ENCODE measurements around the gene EPB41L5. TPM values are rescaled to one million over a fixed set of nuclear protein-coding genes. Genes with fewer than 3 reads are reported as not detected.
"Not testable (repeated sequence)": the region's sequence is repeated elsewhere in the genome, so short reads cannot be mapped to it uniquely, and the experiment has no call there.

Gene EPB41L5
- total RNA-seq, 1 donor from 2014 or later = 78.0 TPM

DNA sequence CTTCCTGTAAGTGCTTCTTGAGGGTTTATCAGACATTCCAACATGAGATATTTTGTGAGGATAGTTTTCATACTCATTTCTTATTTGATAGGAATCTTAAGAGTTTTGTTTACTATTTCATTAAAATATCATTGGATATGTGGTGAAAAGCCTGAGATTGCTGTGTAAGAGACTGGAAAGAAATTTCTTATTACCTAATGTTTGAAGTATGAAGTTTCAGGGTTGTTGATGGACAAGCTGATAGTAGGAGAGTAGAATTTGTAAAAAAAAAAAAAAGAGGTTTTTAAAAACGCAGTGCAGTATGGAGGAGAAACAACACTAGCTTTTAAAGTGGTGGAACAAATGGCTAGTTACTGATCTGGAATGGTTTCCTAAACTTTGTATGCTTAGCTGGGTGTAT is 7.7 kb downstream of the EPB41L5 start:
- Mint-ChIP-seq H3K27ac (ENCODE audit: unreplicated experiment) (no peak overlapping the region), H3K4me3 (ENCODE audit: unreplicated experiment) (no peak overlapping the region), H3K27me3 (ENCODE audit: unreplicated experiment) (no peaks in the 10 kb centered on the region), H3K4me1 (ENCODE audit: unreplicated experiment) (peaks cover 6% of the 10 kb centered on the region), H3K36me3 (ENCODE audit: low read depth, unreplicated experiment) (peaks cover 41% of the 10 kb centered on the region), H3K9me3 (ENCODE audit: unreplicated experiment) (no peaks in the 10 kb centered on the region)
- DNase-seq (ENCODE audit: low spot score) = no peak
- TF ChIP-seq CTCF (IDR thresholded peaks at IDR 0.05; ENCODE audit: unreplicated experiment) = no peak

DNA sequence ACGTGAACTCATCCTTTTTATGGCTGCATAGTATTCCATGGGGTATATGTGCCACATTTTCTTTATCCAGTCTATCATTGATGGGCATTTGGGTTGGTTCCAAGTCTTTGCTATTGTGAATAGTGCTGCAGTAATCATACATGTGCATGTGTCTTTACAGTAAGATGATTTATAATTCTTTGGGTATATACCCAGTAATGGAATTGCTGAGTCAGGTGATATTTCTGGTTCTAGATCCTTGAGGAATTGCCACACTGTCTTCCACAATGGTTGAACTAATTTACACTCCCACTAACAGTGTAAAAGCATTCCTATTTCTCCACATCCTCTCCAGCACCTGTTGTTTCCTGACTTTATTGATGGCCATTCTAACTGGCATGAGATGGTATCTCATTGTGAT is 9.6 kb downstream of the EPB41L5 start:
- peaks cover 48% of the 10 kb centered on the region for H3K36me3 Mint-ChIP-seq (ENCODE audit: low read depth, unreplicated experiment)
- not testable (repeated sequence) for DNase-seq (ENCODE audit: low spot score); H3K4me3 Mint-ChIP-seq (ENCODE audit: unreplicated experiment); H3K27me3 Mint-ChIP-seq (ENCODE audit: unreplicated experiment); H3K27ac Mint-ChIP-seq (ENCODE audit: unreplicated experiment); H3K4me1 Mint-ChIP-seq (ENCODE audit: unreplicated experiment); H3K9me3 Mint-ChIP-seq (ENCODE audit: unreplicated experiment)

DNA sequence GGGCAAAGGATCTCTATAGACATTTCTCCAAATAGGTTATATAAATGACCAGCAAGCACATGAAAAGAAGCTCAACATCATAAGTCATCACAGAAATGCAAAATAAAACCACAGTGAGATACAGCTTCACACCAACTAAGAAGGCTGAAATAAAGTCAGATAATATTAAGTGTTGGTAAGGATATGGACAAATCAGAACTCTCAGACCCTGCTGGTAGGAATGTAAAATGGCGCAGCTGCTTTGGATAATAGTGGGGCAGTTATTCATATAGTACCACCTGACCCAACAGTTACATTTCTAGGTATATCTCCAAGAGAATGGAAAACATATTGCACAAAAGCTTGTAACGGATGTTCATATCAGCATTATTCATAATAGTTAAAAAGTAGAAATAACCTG is 14.0 kb downstream of the EPB41L5 start:
- H3K27me3 Mint-ChIP-seq (ENCODE audit: unreplicated experiment) = peaks cover 1% of the 10 kb centered on the region
- no peak overlapping the region for H3K4me3 Mint-ChIP-seq (ENCODE audit: unreplicated experiment)
- no peak overlapping the region for H3K27ac Mint-ChIP-seq (ENCODE audit: unreplicated experiment)
- DNase-seq (ENCODE audit: low spot score) = no peak
- TF ChIP-seq CTCF (IDR thresholded peaks at IDR 0.05; ENCODE audit: unreplicated experiment) = peak; percentile 57
- H3K36me3 Mint-ChIP-seq (ENCODE audit: low read depth, unreplicated experiment) = peaks cover 47% of the 10 kb centered on the region
- no peaks in the 10 kb centered on the region for H3K9me3 Mint-ChIP-seq (ENCODE audit: unreplicated experiment)
- H3K4me1 Mint-ChIP-seq (ENCODE audit: unreplicated experiment) = no peaks in the 10 kb centered on the region

DNA sequence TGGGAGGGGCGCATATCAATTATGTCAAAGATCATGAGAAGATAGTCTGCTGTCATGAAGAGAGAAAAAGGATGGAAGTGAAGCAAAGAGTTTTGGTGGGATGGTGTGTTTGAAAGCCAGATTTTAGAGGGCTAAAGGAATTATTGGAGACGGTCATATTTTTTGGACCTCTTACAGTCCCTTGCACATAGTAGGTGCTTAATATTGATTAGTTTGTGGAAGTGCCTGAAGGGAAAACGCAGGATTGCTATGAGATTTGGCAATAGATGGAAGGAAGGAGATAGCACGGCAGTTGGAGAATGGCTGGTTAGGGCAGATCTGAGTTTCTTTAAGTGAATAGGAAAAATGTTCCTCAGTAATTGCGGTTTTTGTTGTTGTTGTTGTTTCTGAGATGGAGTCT is 15.9 kb downstream of the EPB41L5 start:
- peak overlapping the region; percentile 7 for H3K27ac Mint-ChIP-seq (ENCODE audit: unreplicated experiment)

DNA sequence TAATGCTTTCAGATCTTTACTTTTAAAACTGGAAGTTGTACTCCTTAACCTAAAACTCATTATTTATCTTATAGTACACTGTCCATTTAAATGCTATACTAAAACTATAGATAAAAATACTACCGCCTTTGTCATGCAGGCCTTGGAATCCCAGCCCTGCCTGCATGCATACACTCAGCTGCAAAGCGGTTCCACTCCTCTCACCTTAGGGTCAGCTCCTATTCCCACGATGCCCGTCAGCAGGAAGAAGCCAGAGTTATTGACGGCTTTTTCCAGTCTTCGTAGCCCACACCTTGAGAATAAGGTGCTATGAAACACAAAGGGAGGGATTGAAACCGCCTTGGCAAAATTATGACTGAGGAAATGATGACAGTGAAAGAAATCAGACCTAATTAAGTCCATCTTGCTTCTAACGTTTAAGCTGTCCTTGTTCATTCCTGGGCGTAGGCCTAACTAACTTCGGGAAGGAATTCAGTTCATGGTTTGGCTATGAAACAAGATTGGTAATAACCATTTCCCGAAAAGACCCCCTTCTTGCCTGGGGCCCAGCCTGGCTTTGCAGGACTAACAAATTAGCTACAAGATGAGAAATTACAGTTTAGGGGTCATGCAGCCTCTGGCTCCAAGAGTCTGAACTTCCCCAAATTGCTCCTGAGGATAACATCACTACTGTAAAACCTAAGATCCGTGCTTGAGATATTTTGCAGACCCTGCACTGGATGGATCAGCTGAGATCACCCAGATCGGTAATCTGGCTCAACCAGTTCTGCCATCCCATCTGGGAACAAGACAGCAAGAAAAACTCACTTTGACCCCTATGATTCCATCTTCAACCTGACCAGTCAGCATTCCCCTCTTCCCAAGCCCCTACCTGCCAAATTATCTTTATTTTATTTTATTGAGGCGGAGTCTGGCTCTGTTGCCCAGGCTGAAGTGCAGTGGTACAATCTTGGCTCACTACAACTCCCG is 17.1 kb downstream of the EPB41L5 start:
- Mint-ChIP-seq H3K36me3 (ENCODE audit: low read depth, unreplicated experiment) (peaks cover 21% of the 10 kb centered on the region), H3K9me3 (ENCODE audit: unreplicated experiment) (no peaks in the 10 kb centered on the region), H3K27me3 (ENCODE audit: unreplicated experiment) (peaks cover 1% of the 10 kb centered on the region), H3K4me1 (ENCODE audit: unreplicated experiment) (no peaks in the 10 kb centered on the region), H3K4me3 (ENCODE audit: unreplicated experiment) (no peak overlapping the region), H3K27ac (ENCODE audit: unreplicated experiment) (no peak overlapping the region)
- no peak for TF ChIP-seq CTCF (IDR thresholded peaks at IDR 0.05; ENCODE audit: unreplicated experiment)
- no peak for DNase-seq (ENCODE audit: low spot score)

More for the DNA sequence above, 15.9 kb downstream of the EPB41L5 start:
- H3K27me3 Mint-ChIP-seq (ENCODE audit: unreplicated experiment) = peaks cover 1% of the 10 kb centered on the region
- no peaks in the 10 kb centered on the region for H3K9me3 Mint-ChIP-seq (ENCODE audit: unreplicated experiment)
- no peak for TF ChIP-seq CTCF (IDR thresholded peaks at IDR 0.05; ENCODE audit: unreplicated experiment)
- H3K4me3 Mint-ChIP-seq (ENCODE audit: unreplicated experiment) = no peak overlapping the region
- no peak for DNase-seq (ENCODE audit: low spot score)
- peaks cover 30% of the 10 kb centered on the region for H3K36me3 Mint-ChIP-seq (ENCODE audit: low read depth, unreplicated experiment)
- H3K4me1 Mint-ChIP-seq (ENCODE audit: unreplicated experiment) = no peaks in the 10 kb centered on the region

Data from endothelial cell (in vitro differentiated cells).